GM18508 (cell line): ENCODE results near the gene TWF1.
"Not testable (repeated sequence)": the region's sequence is repeated elsewhere in the genome, so short reads cannot be mapped to it uniquely, and the experiment has no call there.

Experiments
- ATAC-seq: cut with Tn5 transposase; IDR thresholded peaks from one replicate; pipeline ENCODE4 v1.9.1; 2021; ENCODE audit warnings: moderate number of reproducible peaks; ENCODE audit not compliant: insufficient read depth, unreplicated experiment

Gene TWF1

DNA sequence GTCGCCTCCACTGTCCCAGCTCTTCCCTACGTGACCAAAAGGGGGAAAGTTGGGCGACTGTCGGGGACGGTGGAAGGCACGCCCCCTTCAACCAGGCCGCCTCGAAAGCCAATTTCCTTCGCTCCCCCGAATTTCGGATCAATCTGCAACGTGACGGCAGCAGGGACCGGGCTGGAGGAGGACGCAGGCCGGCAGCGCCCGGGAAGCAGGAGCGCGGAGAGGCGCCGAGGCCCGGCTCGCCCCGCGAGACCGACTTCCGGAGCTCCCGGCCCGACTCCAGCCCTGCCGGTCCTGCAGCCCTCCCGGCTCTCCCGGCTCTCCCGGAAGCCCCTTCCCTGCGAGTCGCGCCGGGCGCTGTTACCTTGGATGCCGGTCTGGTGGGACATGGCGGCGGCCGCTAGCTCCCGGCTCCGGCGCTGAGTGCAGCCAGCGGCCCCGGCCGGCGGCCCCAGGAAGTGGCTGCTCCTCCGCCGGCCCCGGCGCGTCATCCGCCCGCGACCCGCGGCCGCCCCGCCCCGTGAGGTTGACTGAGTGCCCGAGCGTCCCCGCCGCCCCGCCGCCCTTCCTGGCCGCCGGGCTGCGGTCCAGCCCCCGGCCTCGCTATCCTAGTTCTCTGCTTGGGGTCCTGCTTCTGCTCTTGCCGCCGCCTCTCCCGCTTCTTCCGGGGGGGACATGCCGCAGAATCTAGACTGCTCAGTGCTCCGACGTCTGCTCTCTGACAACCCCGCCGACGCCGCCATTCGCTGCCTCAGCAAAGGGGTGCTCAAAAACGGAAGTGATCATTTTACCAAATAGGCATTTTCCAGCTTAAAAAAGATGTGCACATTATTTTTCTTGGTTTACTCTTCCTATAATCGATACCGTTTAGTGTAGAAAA is at the start of gene TWF1:
TWF1 (minus strand) TSS at position 458 of the 877 bp plus-strand sequence; CDS start at position 386, 72 bp downstream.
- peak; percentile 59 for ATAC-seq

DNA sequence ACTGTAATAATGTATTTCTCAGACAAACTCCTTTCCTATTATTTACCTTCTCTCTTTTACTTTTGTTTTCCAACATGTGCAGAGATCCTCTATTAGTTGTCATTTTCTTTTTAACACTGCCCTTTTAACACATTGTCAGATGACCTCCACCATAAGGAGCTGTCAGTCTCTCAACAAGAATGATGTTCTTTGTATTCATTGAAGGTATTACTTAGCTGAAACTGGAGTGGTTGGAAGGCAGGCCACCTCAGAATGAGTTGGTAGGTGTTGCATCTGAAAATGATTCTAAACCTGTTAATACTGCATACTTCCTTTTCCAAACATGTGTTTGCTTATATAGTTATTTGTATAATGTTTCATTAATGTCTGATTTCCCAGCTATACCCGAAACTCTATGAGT is 46.6 kb upstream of the TWF1 start:
- no peak for ATAC-seq

DNA sequence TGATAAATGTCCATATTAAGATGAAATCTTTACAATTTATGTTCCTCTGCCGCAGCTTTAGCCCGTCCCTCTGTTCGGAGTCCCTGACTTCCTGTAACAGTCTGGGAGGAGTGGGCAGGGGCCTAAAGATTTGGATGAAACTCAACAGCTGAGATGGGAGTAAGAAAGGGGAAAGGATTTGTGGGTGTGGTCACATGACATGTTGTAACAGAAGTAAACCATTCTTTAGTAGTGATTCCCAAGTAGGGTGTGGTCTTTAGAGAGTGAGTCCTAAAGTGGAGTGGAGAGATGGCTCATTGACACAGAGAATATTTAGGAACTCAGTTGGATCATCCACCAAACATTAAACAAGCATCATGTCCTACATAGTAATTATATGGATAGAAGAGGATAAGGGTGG is 42.7 kb upstream of the TWF1 start:
- no peak for ATAC-seq

- no peak for ATAC-seq
Observed at GRCh38 chr12:43848226-43848507, 42.0 kb upstream of the TWF1 start.

DNA sequence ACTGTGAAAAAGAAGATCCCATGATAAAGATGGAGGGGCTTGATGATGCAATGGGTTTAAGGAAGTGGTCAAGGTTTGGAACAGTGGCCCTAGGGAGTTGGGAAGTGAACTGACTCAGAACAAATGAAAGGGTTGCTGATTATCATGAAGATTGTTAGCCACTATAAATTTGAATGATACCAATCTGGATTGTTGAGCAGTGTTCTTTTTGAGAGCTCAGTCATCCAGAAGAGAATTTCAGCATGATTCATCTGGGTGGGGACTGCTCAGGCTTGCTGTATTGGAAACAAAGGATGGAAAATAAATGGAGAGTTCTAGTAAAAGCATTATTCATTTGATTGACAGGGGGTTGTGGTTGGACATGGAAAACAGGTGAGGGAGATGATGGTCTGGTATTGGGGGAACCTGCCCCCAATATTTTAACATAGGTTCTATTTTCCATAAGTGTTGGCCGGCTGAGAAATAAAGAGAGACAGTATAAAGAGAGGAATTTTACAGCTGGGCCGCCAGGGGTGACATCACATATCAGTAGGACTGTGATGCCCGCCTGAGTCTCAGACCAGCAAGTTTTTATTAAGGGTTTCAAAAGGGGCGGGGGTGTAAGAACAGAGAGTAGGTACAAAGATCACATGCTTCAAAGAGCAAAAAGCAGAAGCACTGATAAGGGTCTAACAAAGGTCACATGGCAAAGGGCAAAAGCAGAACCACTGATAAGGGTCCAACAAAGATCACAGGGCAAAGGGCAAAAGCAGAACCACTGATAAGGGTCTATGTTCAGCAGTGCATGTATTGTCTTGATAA is 41.5 kb upstream of the TWF1 start:
- ATAC-seq, result not testable (repeated sequence)

- no peak for ATAC-seq
Observed at GRCh38 chr12:43842259-43842658, 36.1 kb upstream of the TWF1 start.

GRCh38 chr12:43841253-43841652 is 35.1 kb upstream of the TWF1 start:
- no peak for ATAC-seq

GRCh38 chr12:43840338-43840737 is 34.2 kb upstream of the TWF1 start:
- no peak for ATAC-seq

GRCh38 chr12:43836475-43836989 is 30.4 kb upstream of the TWF1 start:
- peak; percentile 20 for ATAC-seq

DNA sequence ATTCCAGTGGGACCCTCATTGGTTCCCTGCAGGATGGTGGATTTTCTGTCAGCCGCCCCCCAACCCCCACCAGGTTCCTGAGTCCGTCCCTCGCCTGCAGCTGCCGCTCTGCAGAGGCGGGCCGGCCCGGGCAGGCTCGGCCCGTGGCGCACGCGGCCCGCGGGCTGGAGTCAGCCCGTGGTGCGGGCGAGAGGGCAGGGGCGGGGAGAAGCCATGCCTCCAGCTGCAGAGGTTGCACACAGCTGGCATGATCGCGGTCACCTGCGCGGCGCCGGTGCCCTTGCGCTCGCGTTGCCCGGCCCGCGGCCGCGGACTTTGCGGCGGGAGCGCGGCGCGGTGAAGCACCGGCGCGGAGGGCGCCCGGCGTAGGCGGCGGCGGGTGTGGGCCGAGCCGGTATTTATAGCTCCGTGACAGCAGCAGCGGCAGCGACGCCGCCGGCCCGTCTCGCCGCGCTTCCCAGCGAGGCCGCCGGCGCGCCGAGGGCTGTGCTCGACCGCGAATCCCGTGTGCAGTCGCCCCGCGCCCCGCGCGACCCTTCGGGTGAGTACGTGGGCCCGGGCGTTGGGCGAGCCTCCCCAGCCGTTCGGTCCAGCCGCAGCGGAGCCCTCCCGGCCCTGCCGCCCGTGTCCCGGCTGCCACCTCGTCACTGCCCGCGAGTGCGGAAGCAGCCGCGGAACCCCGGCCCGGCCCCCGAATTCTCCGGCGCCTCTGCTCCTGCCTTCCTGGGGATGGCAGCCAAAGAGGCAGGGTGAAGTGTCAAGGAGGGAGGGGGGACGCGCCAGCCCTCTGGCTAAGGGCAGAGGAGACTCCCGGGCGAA is 29.7 kb upstream of the TWF1 start, which contains the start of gene TMEM117:
TMEM117 (plus strand) TSS at position 426 of the 819 bp plus-strand sequence.
- ATAC-seq, result peak; percentile 53

DNA sequence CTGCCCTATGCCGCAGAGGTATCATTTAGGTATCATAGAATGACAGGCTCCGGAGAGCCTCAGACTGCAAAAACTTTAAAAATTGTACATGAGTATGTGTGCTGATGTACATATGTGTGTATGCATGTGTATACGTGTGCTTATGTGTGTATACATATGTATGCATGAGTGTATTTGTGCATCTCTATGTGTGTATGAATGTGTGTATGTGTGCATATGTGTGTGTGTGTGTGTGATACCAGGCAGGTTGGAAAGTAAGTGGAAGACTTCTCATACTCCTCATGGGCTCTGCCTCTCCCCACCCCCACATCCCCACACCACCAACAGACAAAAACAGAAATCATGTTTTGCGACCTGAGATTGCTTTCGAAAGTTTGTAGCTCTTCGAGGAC is 29.1 kb upstream of the TWF1 start:
- ATAC-seq, result no peak

DNA sequence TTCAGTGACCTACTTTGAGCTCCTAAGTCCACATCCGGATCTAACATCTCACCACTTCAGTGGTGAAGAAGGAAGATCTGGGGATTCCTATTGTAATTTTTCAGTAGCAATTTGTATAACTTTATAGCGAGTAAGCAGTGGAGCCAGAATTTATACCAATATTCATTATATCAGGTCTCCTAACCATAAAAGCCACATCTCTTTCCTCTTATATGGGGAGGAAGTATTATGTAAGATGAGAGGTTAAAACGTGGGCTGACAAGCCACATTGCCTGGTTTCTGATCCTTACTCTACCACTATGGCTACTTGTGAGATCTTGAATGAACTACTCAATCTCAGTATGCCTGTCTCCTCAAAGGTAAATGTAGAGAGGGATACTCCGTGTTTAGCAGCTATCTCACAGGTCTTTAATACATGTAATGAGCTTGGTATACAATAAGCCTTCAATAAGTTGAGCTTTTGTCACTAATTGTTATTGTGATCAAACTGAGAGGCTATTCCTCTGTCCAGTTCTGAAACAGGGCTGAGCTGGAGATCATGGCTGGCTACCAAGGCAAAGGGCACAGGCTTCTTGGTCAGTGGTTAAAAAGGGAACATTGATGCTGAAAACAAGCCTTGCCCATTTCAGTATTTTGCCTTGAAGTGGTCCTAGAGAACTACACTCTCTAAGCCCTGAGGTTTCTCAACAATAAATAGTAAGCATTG is 26.5 kb upstream of the TWF1 start:
- ATAC-seq, result no peak

DNA sequence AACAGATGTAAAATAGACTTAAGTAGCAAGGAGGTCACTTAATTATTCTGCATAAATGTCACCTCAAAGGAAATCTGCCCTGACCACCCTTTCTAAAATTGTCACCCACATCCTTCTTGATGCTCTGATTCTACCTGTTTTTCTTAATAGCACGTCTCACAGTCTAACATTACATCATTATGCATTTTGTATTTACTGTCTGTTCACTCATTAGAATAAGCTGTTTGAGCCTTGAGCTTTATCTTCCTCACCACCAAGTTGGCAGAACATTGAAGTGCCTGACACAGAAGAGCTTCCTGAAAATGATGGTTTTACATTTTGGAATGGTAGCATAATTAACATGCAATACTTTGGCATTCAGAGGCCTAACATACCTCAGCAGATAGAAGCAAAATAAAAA is 21.0 kb upstream of the TWF1 start:
- ATAC-seq, result no peak

- no peak for ATAC-seq
Observed at GRCh38 chr12:43826681-43827080, 20.6 kb upstream of the TWF1 start.

GRCh38 chr12:43824207-43824775 is 18.2 kb upstream of the TWF1 start:
- ATAC-seq, result no peak

- no peak for ATAC-seq
Observed at GRCh38 chr12:43816168-43816567, 10.1 kb upstream of the TWF1 start.

GRCh38 chr12:43815416-43815815 is 9.3 kb upstream of the TWF1 start:
- no peak for ATAC-seq

GRCh38 chr12:43812926-43813325 is 6.8 kb upstream of the TWF1 start:
- no peak for ATAC-seq

GRCh38 chr12:43812057-43812456 is 5.9 kb upstream of the TWF1 start:
- ATAC-seq, result no peak

- no peak for ATAC-seq
Observed at GRCh38 chr12:43807386-43807785, 1.3 kb upstream of the TWF1 start.
